Measurements from ENCODE around the gene TRIM9.

DNA sequence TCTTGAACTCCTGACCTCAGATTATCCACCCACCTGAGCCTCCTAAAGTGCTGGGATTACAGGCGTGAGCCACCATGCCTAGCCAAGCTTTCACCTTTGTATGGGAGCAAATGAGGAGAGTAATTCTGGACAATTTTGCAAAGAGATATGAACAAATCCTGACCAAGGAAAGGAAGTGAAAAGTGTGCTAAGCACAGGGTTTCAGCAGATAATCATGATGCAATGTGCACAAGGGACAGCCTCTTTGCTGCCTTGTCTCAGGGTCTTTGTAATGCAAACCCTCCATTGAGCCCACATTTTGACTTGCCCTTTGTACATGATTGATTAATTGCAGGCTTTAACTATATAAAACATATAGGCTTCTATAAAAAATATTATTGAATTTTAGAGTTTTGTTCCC, 141.4 kb downstream of the TRIM9 start:
- TF ChIP-seq CTCF (conservative IDR thresholded peaks at IDR 0.05): no peak
- TF ChIP-seq ZFX (IDR thresholded peaks at IDR 0.05): no peak
